Mesenchymal stem cell (in vitro differentiated cells and primary cell): ENCODE results near the gene SF3A2.

Source experiments
- DNase-seq: peaks from one replicate; pipeline ENCODE4 v3.0.0-alpha.2; 2013
- H2AFZ ChIP-seq: one replicate; pipeline ENCODE4 v1.6.1; 2013; ENCODE audit warnings: low read depth, mild to moderate bottlenecking, control low read depth, inconsistent platforms, low read length, moderate library complexity
- H2AK5ac ChIP-seq: 2 replicates; pipeline ENCODE4 v1.6.1; 2013; ENCODE audit warnings: low read length, moderate library complexity, mild to moderate bottlenecking, inconsistent platforms; ENCODE audit not compliant: severe bottlenecking
- H2BK120ac ChIP-seq: one replicate; pipeline ENCODE4 v1.6.1; 2013; ENCODE audit warnings: low read depth, mild to moderate bottlenecking, inconsistent platforms, low read length, moderate library complexity
- H2BK12ac ChIP-seq, 2 experiments: one replicate each; pipeline ENCODE4 v1.6.1; 2013; ENCODE audit warnings: inconsistent platforms in 2 of 2, low read length in 2 of 2, mild to moderate bottlenecking in 2 of 2, moderate library complexity in 2 of 2, control low read depth in 1 of 2
- H2BK15ac ChIP-seq: one replicate; pipeline ENCODE4 v1.6.1; 2013; ENCODE audit warnings: mild to moderate bottlenecking, low read depth, inconsistent platforms; ENCODE audit not compliant: poor library complexity, severe bottlenecking
- H2BK5ac ChIP-seq: 2 replicates; pipeline ENCODE4 v1.6.1; 2013; ENCODE audit warnings: low read depth, mild to moderate bottlenecking, low read length, control low read depth, inconsistent platforms; ENCODE audit not compliant: poor library complexity, severe bottlenecking
- H3K14ac ChIP-seq, 2 experiments: one replicate each; pipeline ENCODE4 v1.6.1; 2013; ENCODE audit warnings: inconsistent platforms in 2 of 2, low read length in 2 of 2, control low read depth in 1 of 2, mild to moderate bottlenecking in 1 of 2, moderate library complexity in 1 of 2
- H3K18ac ChIP-seq, 2 experiments: one replicate each; pipeline ENCODE4 v1.6.1; 2013; ENCODE audit warnings: inconsistent platforms in 2 of 2, low read length in 2 of 2, control low read depth in 1 of 2, low read depth in 1 of 2, mild to moderate bottlenecking in 1 of 2
- H3K23ac ChIP-seq, 2 experiments: one replicate each; pipeline ENCODE4 v1.6.1; 2013; ENCODE audit warnings: inconsistent platforms in 2 of 2, low read length in 2 of 2, mild to moderate bottlenecking in 2 of 2, moderate library complexity in 2 of 2, control low read depth in 1 of 2
- H3K27ac ChIP-seq: 2 replicates; pipeline ENCODE4 v1.5.1; 2013; ENCODE audit warnings: mild to moderate bottlenecking, moderate library complexity, low read length, control low read depth, inconsistent platforms; ENCODE audit not compliant: poor library complexity, severe bottlenecking
- H3K27me3 ChIP-seq, 2 experiments: 2 replicates each; pipeline versions ENCODE4 v1.6.1 to v1.7.0; 2013; ENCODE audit warnings: low read length in 2 of 2, mild to moderate bottlenecking in 2 of 2, moderate library complexity in 2 of 2, control low read depth in 1 of 2, inconsistent platforms in 1 of 2; ENCODE audit not compliant: control insufficient read depth in 1 of 2, insufficient read depth in 1 of 2
- H3K36me3 ChIP-seq, 2 experiments: 2 replicates each; pipeline versions ENCODE4 v1.6.1 to v1.7.0; 2013; ENCODE audit warnings: low read length in 2 of 2, control low read depth in 1 of 2, inconsistent platforms in 1 of 2, low read depth in 1 of 2, mild to moderate bottlenecking in 1 of 2; ENCODE audit not compliant: insufficient read depth in 2 of 2, control insufficient read depth in 1 of 2
- H3K4ac ChIP-seq, 2 experiments: one replicate each; pipeline ENCODE4 v1.6.1; 2013; ENCODE audit warnings: inconsistent platforms in 2 of 2, low read length in 2 of 2, mild to moderate bottlenecking in 2 of 2, moderate library complexity in 2 of 2, control low read depth in 1 of 2, low read depth in 1 of 2
- H3K4me1 ChIP-seq: 2 replicates; pipeline ENCODE4 v1.6.1; 2013; ENCODE audit warnings: low read depth, low read length, control low read depth; ENCODE audit not compliant: control insufficient read depth, insufficient read depth
- H3K4me2 ChIP-seq: 2 replicates; pipeline ENCODE4 v1.6.1; 2013; ENCODE audit warnings: low read length, mild to moderate bottlenecking, inconsistent platforms; ENCODE audit not compliant: poor library complexity, severe bottlenecking
- H3K4me3 ChIP-seq, 2 experiments: 2 replicates each; pipeline versions ENCODE4 v1.5.1 to v1.7.0; 2013; ENCODE audit warnings: low read length in 2 of 2, mild to moderate bottlenecking in 2 of 2, control low read depth in 1 of 2, low read depth in 1 of 2; ENCODE audit not compliant: insufficient read depth in 1 of 2
- H3K79me1 ChIP-seq: replicated peaks from 2 replicates; pipeline ENCODE4 v1.6.1; 2013; ENCODE audit warnings: mild to moderate bottlenecking, control low read depth, low read length, inconsistent platforms; ENCODE audit not compliant: poor library complexity, severe bottlenecking
- H3K9ac ChIP-seq: 2 replicates; pipeline ENCODE4 v1.7.0; 2013; ENCODE audit warnings: mild to moderate bottlenecking, low read length, moderate library complexity
- H3K9me3 ChIP-seq: 2 replicates; pipeline ENCODE4 v1.7.0; 2013; ENCODE audit warnings: mild to moderate bottlenecking, low read length; ENCODE audit not compliant: control insufficient read depth
- H4K8ac ChIP-seq: one replicate; pipeline ENCODE4 v1.6.1; 2013; ENCODE audit warnings: inconsistent platforms, mild to moderate bottlenecking, low read length, moderate library complexity
- H4K91ac ChIP-seq: one replicate; pipeline ENCODE4 v1.6.1; 2013; ENCODE audit warnings: mild to moderate bottlenecking, low read length, inconsistent platforms
- WGBS: methylation state at CpG from one replicate; pipeline ENCODE4 v1.1.7; 2013; ENCODE audit warnings: mixed read lengths; 5-methylcytosine and 5-hydroxymethylcytosine counted together

Gene SF3A2

DNA sequence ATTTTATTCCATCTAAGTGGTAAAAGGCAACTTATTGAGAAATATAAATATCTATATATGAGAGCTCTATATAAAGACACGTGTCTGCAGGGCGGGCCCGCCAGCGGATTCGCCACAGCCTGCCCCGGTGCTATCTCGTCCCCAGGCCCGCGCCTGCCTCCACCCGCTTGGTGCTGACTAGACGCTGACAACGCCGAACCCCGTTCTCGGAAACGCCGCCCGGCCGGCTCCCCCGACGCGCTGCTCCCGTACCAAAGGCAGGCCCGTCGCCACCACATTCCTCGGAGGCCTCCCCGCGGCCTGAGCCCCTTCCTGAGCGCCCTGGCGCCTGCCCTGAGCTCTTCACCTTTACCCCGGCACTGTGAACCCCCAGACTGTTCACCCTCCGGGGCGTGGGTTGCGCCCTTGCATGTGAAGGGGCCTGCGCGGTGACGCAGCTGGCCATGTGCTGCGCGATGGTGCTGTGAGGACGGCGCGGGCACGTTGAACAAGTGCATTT is 6.5 kb upstream of the SF3A2 start:
- Histone ChIP-seq H2BK120ac (no peak overlapping the region), H3K4me3 (no peak overlapping the region), H2AK5ac (no peak overlapping the region), H2AFZ (no peak overlapping the region), H3K4me2 (no peak overlapping the region), H3K4ac (no peak overlapping the region), H4K91ac (no peak overlapping the region), H3K9me3 (no peaks in the 10 kb centered on the region), H3K18ac (no peak overlapping the region), H3K36me3 (peaks cover 79 to 95% of the 10 kb centered on the region in 2 experiments), H4K8ac (peak overlapping the region; percentile 16), H3K79me1 (peaks cover 20% of the 10 kb centered on the region), H3K14ac (no peak overlapping the region), H2BK12ac (no peak overlapping the region), H3K9ac (no peak overlapping the region), H2BK5ac (no peak overlapping the region), H3K4me1 (peaks cover 30% of the 10 kb centered on the region), H2BK15ac (peak overlapping the region; percentile 12), H3K27ac (no peak overlapping the region), H3K27me3 (no peaks in the 10 kb centered on the region), H3K23ac (no peak overlapping the region)
- WGBS, result 97% methylated on average over 43 of the region's 43 CpGs
- no peak for DNase-seq

GRCh38 chr19:2230807-2231533 is 5.7 kb upstream of the SF3A2 start:
- no peak overlapping the region for H3K4me3 ChIP-seq
- H3K9me3 ChIP-seq, result no peaks in the 10 kb centered on the region
- no peak overlapping the region for H2AK5ac ChIP-seq
- no peak overlapping the region for H4K91ac ChIP-seq
- peaks cover 28% of the 10 kb centered on the region for H3K4me1 ChIP-seq
- no peak overlapping the region for H2BK15ac ChIP-seq
- WGBS, result 92% methylated on average over 9 of the region's 12 CpGs
- H2BK120ac ChIP-seq, result no peak overlapping the region
- no peak overlapping the region for H2BK5ac ChIP-seq
- H3K36me3 ChIP-seq, result peaks cover 70 to 86% of the 10 kb centered on the region in 2 experiments
- no peak overlapping the region for H4K8ac ChIP-seq
- H3K9ac ChIP-seq, result peak overlapping the region; percentile 41
- no peak overlapping the region for H3K4me2 ChIP-seq
- no peak overlapping the region for H3K4ac ChIP-seq
- DNase-seq, result no peak
- no peak overlapping the region for H3K27ac ChIP-seq
- peaks cover 18% of the 10 kb centered on the region for H3K79me1 ChIP-seq
- H3K27me3 ChIP-seq, result no peaks in the 10 kb centered on the region
- peak overlapping the region in 1 of 2 experiments; percentile 25 for H3K18ac ChIP-seq
- H3K14ac ChIP-seq, result peak overlapping the region in 1 of 2 experiments; percentile 56
- no peak overlapping the region for H2BK12ac ChIP-seq
- H3K23ac ChIP-seq, result no peak overlapping the region
- no peak overlapping the region for H2AFZ ChIP-seq

- Histone ChIP-seq H3K27ac (no peak overlapping the region), H3K18ac (no peak overlapping the region), H2BK5ac (no peak overlapping the region), H3K9ac (no peak overlapping the region), H2BK12ac (peak overlapping the region in 1 of 2 experiments; percentile 61), H4K8ac (no peak overlapping the region), H3K4me3 (no peak overlapping the region), H2AFZ (no peak overlapping the region), H3K4ac (no peak overlapping the region), H2BK120ac (no peak overlapping the region), H3K9me3 (no peaks in the 10 kb centered on the region), H2AK5ac (no peak overlapping the region), H3K27me3 (no peaks in the 10 kb centered on the region), H4K91ac (no peak overlapping the region), H3K4me2 (no peak overlapping the region), H3K23ac (no peak overlapping the region), H2BK15ac (no peak overlapping the region), H3K79me1 (peaks cover 14% of the 10 kb centered on the region), H3K14ac (no peak overlapping the region), H3K4me1 (peaks cover 28% of the 10 kb centered on the region), H3K36me3 (peaks cover 63 to 78% of the 10 kb centered on the region in 2 experiments)
- no peak for DNase-seq
- 92% methylated on average over 21 of the region's 21 CpGs for WGBS
Observed at GRCh38 chr19:2231621-2232221, 4.9 kb upstream of the SF3A2 start.

- peaks cover 61 to 73% of the 10 kb centered on the region in 2 experiments for H3K36me3 ChIP-seq
- no peak overlapping the region for H3K27ac ChIP-seq
- no peak overlapping the region for H3K23ac ChIP-seq
- H3K4me2 ChIP-seq, result no peak overlapping the region
- H3K9ac ChIP-seq, result no peak overlapping the region
- peaks cover 31% of the 10 kb centered on the region for H3K4me1 ChIP-seq
- peaks cover 12% of the 10 kb centered on the region for H3K79me1 ChIP-seq
- WGBS, result 92% methylated on average over 30 of the region's 30 CpGs
- no peak overlapping the region for H3K4me3 ChIP-seq
- no peak overlapping the region for H2BK120ac ChIP-seq
- H2AFZ ChIP-seq, result no peak overlapping the region
- H2BK12ac ChIP-seq, result no peak overlapping the region
- H4K91ac ChIP-seq, result no peak overlapping the region
- no peaks in the 10 kb centered on the region for H3K27me3 ChIP-seq
- H2BK15ac ChIP-seq, result no peak overlapping the region
- no peak for DNase-seq
- H3K18ac ChIP-seq, result no peak overlapping the region
- no peak overlapping the region for H3K14ac ChIP-seq
- no peak overlapping the region for H3K4ac ChIP-seq
- H2BK5ac ChIP-seq, result no peak overlapping the region
- no peaks in the 10 kb centered on the region for H3K9me3 ChIP-seq
- H4K8ac ChIP-seq, result no peak overlapping the region
- no peak overlapping the region for H2AK5ac ChIP-seq
Observed at GRCh38 chr19:2232286-2233151, 4.1 kb upstream of the SF3A2 start.
